HepG2 (cell line): ENCODE data around the gene THADA. TPM values are rescaled to one million over a fixed set of nuclear protein-coding genes. Genes with fewer than 3 reads are reported as not detected.
A peak's percentile ranks its signal among the peaks of the same experiment; 100 is the strongest.

ENCODE experiments used
- DMAP1 ChIP-seq: IDR thresholded peaks from 2 replicates; pipeline ENCODE4 v1.6.1; 2016
- ETV6 ChIP-seq: sonication (generic); formaldehyde crosslinking; conservative IDR thresholded peaks from 2 replicates; pipeline ENCODE4 v1.4.0; 2020; ENCODE audit warnings: missing genetic modification reagents
- FOSL2 ChIP-seq: sonication (generic); formaldehyde crosslinking; IDR thresholded peaks from 2 replicates; pipeline ENCODE4 v1.4.0; 2020; ENCODE audit warnings: missing genetic modification reagents
- HDAC1 ChIP-seq: sonication (generic); formaldehyde crosslinking; IDR thresholded peaks from 2 replicates; pipeline ENCODE4 v1.5.1; 2020; ENCODE audit warnings: mild to moderate bottlenecking, missing genetic modification reagents
- HNF4G ChIP-seq, 2 experiments: sonication (generic) in 1 of 2; formaldehyde crosslinking in 1 of 2; IDR thresholded peaks; 2 replicates each; pipeline versions ENCODE4 v1.4.0 to v1.6.1; 2011 to 2020; ENCODE audit warnings: borderline replicate concordance in 2 of 2, low read depth in 2 of 2, mild to moderate bottlenecking in 2 of 2, low read length in 1 of 2, missing genetic modification reagents in 1 of 2, moderate library complexity in 1 of 2
- RXRB ChIP-seq: IDR thresholded peaks from 2 replicates; pipeline ENCODE4 v1.6.1; 2016; ENCODE audit warnings: borderline replicate concordance, missing genetic modification reagents, missing compliant biosample characterization
- TBX2 ChIP-seq: sonication (generic); formaldehyde crosslinking; IDR thresholded peaks from 2 replicates; pipeline ENCODE4 v1.5.0; 2020; ENCODE audit warnings: missing genetic modification reagents, mild to moderate bottlenecking, borderline replicate concordance
- ZNF644 ChIP-seq: IDR thresholded peaks from 2 replicates; pipeline ENCODE4 v1.6.1; 2016; ENCODE audit warnings: low read depth
- ZNF724P ChIP-seq: sonication (generic); formaldehyde crosslinking; IDR thresholded peaks from 2 replicates; pipeline ENCODE4 v1.8.0; 2022; ENCODE audit warnings: missing genetic modification reagents, borderline replicate concordance
- polyA plus RNA-seq, 8 experiments: library from polyadenylated mRNA; depleted of rRNA in 3 of 8; stranded (reverse) in 7 of 8; unstranded in 1 of 8; fragments of >200 nt; fragmentation: Illumina TruSeq in 4 of 8; extraction: Trizol in 4 of 8; gene quantifications; 2 replicates each; pipeline versions ENCODE4 v1.2.1 to v1.2.3, GENCODE V29; 2011 to 2016; ENCODE audit warnings: low read depth in 4 of 8, missing spikeins in 1 of 8, mixed read lengths in 1 of 8; ENCODE audit not compliant: insufficient read depth in 1 of 8
- total RNA-seq, 5 experiments: library from RNA; depleted of rRNA; stranded (reverse); fragments of >200 nt; fragmentation: Illumina TruSeq; extraction: Trizol; gene quantifications; 2 replicates each; pipeline ENCODE4 v1.2.3, GENCODE V29; 2016; ENCODE audit warnings: low read depth in 1 of 5
- TF ChIP-seq, protein P1 (sequence below): sonication (generic); formaldehyde crosslinking; IDR thresholded peaks from one replicate; pipeline ENCODE4 v1.5.1; 2020; ENCODE audit warnings: mild to moderate bottlenecking, missing genetic modification reagents; ENCODE audit errors: not compliant biosample characterization
- TF ChIP-seq, protein P2 (sequence below): sonication (generic); formaldehyde crosslinking; IDR thresholded peaks from 2 replicates; pipeline ENCODE4 v1.4.0; 2020; ENCODE audit warnings: missing genetic modification reagents
- TF ChIP-seq, protein P3 (sequence below): sonication (generic); formaldehyde crosslinking; IDR thresholded peaks from 2 replicates; pipeline ENCODE4 v1.8.1; 2023; ENCODE audit warnings: missing genetic modification reagents, inconsistent platforms, borderline replicate concordance
- TF ChIP-seq, protein P4 (sequence below): sonication (generic); formaldehyde crosslinking; IDR thresholded peaks from 2 replicates; pipeline ENCODE4 v1.4.0; 2020; ENCODE audit warnings: missing genetic modification reagents, borderline replicate concordance

The THADA gene
- total and polyA plus RNA-seq, 2 of the 13 experiments (the other 11 are each of a cell fraction or from before 2014, with no cell fraction given): 12.7 to 21.7 TPM

DNA sequence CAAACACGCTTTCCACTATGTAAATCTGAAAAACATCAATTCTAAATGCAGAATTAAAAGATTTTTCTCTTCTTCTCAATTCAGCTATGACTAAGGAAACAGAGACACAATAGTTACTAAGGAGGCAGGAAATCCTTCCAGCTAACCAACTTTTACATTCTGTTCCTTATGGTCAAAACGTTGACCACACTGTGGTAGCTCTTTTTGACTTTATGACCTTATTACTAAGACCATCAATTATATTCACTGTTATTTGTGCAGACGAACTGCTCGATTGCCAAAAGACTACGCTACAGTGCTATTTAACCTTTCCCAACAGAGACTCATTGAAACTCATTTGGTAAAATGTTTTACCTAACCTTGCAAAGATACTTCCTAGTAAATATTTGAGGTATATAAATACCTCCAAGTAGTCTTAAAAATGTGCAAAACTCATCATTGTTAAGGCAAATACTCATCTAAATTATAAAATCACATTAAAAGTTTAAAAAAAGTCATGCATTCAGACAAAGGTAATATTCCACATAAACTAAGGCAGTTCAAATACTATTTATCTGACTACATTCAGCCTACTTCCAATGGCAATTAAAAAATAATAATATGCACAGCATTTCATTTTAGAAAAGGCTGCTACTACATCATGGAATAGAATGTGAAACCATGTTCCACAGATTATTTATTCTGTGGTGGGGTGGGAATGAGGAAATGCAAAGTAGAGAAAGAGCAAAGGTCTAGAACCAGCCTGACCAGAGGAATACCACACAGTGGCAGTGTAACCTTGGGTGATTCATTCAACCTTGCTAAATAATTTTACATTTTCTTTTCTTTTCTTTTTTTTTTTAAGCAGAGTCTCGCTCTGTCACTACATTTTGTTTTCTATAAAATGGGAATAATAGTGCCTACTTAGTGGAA is 139.9 kb downstream of the THADA start (continued):
- TF ChIP-seq, protein P1, sequence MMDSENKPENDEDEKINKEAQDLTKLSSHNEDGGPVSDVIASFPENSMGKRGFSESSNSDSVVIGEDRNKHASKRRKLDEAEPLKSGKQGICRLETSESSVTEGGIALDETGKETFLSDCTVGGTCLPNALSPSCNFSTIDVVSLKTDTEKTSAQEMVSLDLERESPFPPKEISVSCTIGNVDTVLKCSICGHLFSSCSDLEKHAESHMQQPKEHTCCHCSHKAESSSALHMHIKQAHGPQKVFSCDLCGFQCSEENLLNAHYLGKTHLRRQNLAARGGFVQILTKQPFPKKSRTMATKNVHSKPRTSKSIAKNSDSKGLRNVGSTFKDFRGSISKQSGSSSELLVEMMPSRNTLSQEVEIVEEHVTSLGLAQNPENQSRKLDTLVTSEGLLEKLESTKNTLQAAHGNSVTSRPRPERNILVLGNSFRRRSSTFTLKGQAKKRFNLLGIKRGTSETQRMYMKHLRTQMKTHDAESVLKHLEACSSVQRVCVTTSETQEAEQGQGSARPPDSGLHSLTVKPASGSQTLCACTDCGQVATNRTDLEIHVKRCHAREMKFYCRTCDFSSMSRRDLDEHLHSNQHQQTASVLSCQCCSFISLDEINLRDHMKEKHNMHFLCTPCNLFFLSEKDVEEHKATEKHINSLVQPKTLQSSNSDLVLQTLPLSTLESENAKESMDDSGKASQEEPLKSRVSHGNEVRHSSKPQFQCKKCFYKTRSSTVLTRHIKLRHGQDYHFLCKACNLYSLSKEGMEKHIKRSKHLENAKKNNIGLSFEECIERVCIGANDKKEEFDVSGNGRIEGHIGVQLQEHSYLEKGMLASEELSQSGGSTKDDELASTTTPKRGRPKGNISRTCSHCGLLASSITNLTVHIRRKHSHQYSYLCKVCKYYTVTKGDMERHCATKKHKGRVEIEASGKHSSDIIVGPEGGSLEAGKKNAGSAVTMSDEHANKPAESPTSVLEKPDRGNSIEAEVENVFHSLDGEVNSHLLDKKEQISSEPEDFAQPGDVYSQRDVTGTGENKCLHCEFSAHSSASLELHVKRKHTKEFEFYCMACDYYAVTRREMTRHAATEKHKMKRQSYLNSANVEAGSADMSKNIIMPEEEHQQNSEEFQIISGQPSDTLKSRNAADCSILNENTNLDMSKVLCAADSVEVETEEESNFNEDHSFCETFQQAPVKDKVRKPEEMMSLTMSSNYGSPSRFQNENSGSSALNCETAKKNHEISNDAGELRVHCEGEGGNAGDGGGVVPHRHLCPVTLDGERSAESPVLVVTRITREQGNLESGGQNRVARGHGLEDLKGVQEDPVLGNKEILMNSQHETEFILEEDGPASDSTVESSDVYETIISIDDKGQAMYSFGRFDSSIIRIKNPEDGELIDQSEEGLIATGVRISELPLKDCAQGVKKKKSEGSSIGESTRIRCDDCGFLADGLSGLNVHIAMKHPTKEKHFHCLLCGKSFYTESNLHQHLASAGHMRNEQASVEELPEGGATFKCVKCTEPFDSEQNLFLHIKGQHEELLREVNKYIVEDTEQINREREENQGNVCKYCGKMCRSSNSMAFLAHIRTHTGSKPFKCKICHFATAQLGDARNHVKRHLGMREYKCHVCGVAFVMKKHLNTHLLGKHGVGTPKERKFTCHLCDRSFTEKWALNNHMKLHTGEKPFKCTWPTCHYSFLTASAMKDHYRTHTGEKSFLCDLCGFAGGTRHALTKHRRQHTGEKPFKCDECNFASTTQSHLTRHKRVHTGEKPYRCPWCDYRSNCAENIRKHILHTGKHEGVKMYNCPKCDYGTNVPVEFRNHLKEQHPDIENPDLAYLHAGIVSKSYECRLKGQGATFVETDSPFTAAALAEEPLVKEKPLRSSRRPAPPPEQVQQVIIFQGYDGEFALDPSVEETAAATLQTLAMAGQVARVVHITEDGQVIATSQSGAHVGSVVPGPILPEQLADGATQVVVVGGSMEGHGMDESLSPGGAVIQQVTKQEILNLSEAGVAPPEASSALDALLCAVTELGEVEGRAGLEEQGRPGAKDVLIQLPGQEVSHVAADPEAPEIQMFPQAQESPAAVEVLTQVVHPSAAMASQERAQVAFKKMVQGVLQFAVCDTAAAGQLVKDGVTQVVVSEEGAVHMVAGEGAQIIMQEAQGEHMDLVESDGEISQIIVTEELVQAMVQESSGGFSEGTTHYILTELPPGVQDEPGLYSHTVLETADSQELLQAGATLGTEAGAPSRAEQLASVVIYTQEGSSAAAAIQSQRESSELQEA (CRISPR knock-in tag): no peak
- no peak for TF ChIP-seq ETV6
- no peak for TF ChIP-seq ZNF724P (CRISPR knock-in tag)
- TF ChIP-seq, protein P2, sequence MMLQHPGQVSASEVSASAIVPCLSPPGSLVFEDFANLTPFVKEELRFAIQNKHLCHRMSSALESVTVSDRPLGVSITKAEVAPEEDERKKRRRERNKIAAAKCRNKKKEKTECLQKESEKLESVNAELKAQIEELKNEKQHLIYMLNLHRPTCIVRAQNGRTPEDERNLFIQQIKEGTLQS (CRISPR knock-in tag): no peak
- TF ChIP-seq HNF4G (IDR thresholded peaks at IDR 0.05; ENCODE audit: borderline replicate concordance, low read depth, low read length): peak; percentile 93
- 0 out of 2 replicates have a peak, but pooled peaks have one; percentile 26 for TF ChIP-seq HNF4G (CRISPR knock-in tag; IDR thresholded peaks at IDR 0.05; ENCODE audit: borderline replicate concordance, low read depth)
- no peak for TF ChIP-seq HDAC1
- TF ChIP-seq, protein P3, sequence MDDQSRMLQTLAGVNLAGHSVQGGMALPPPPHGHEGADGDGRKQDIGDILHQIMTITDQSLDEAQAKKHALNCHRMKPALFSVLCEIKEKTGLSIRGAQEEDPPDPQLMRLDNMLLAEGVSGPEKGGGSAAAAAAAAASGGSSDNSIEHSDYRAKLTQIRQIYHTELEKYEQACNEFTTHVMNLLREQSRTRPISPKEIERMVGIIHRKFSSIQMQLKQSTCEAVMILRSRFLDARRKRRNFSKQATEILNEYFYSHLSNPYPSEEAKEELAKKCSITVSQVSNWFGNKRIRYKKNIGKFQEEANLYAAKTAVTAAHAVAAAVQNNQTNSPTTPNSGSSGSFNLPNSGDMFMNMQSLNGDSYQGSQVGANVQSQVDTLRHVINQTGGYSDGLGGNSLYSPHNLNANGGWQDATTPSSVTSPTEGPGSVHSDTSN (CRISPR knock-in tag): no peak
- TF ChIP-seq DMAP1 (CRISPR knock-in tag): 0 out of 2 replicates have a peak, but pooled peaks have one; percentile 15
- TF ChIP-seq, protein P4, sequence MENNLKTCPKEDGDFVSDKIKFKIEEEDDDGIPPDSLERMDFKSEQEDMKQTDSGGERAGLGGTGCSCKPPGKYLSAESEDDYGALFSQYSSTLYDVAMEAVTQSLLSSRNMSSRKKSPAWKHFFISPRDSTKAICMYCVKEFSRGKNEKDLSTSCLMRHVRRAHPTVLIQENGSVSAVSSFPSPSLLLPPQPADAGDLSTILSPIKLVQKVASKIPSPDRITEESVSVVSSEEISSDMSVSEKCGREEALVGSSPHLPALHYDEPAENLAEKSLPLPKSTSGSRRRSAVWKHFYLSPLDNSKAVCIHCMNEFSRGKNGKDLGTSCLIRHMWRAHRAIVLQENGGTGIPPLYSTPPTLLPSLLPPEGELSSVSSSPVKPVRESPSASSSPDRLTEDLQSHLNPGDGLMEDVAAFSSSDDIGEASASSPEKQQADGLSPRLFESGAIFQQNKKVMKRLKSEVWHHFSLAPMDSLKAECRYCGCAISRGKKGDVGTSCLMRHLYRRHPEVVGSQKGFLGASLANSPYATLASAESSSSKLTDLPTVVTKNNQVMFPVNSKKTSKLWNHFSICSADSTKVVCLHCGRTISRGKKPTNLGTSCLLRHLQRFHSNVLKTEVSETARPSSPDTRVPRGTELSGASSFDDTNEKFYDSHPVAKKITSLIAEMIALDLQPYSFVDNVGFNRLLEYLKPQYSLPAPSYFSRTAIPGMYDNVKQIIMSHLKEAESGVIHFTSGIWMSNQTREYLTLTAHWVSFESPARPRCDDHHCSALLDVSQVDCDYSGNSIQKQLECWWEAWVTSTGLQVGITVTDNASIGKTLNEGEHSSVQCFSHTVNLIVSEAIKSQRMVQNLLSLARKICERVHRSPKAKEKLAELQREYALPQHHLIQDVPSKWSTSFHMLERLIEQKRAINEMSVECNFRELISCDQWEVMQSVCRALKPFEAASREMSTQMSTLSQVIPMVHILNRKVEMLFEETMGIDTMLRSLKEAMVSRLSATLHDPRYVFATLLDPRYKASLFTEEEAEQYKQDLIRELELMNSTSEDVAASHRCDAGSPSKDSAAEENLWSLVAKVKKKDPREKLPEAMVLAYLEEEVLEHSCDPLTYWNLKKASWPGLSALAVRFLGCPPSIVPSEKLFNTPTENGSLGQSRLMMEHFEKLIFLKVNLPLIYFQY (CRISPR knock-in tag): peak; percentile 40; the same call in 1 of the 2 replicates
- peak; percentile 82 for TF ChIP-seq FOSL2 (CRISPR knock-in tag)
- TF ChIP-seq RXRB (CRISPR knock-in tag): peak; percentile 71
- peak; percentile 82 for TF ChIP-seq ZNF644 (CRISPR knock-in tag)
- no peak for TF ChIP-seq TBX2 (CRISPR knock-in tag)
